ENCODE measurements around the gene COL23A1.

The COL23A1 gene

GRCh38 chr5:178285399-178286225 is 304.6 kb downstream of the COL23A1 start:
- POLR2A ChIA-PET, result no interaction called here
- TF ChIP-seq ZNF16 (tag by site-specific recombination; IDR thresholded peaks at IDR 0.05; ENCODE audit: low read depth), result no peak
- no peak for TF ChIP-seq ZNF175 (tag by site-specific recombination; IDR thresholded peaks at IDR 0.05)
- no peak for TF ChIP-seq ZNF202 (tag by site-specific recombination; IDR thresholded peaks at IDR 0.05; ENCODE audit: borderline replicate concordance)
- TF ChIP-seq ZNF426 (tag by site-specific recombination; IDR thresholded peaks at IDR 0.05), result no peak
- TF ChIP-seq ZNF791 (tag by site-specific recombination; IDR thresholded peaks at IDR 0.05), result no peak
- TF ChIP-seq, protein P1, sequence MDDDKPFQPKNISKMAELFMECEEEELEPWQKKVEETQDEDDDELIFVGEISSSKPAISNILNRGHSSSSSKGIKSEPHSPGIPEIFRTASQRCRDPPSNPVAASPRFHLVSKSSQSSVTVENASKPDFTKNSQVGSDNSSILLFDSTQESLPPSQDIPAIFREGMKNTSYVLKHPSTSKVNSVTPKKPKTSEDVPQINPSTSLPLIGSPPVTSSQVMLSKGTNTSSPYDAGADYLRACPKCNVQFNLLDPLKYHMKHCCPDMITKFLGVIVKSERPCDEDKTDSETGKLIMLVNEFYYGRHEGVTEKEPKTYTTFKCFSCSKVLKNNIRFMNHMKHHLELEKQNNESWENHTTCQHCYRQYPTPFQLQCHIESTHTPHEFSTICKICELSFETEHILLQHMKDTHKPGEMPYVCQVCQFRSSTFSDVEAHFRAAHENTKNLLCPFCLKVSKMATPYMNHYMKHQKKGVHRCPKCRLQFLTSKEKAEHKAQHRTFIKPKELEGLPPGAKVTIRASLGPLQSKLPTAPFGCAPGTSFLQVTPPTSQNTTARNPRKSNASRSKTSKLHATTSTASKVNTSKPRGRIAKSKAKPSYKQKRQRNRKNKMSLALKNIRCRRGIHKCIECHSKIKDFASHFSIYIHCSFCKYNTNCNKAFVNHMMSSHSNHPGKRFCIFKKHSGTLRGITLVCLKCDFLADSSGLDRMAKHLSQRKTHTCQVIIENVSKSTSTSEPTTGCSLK (tag by site-specific recombination; IDR thresholded peaks at IDR 0.05), result no peak
- no peak for TF ChIP-seq ZFP69B (tag by site-specific recombination; IDR thresholded peaks at IDR 0.05)
- no peak for TF ChIP-seq ZNF837 (tag by site-specific recombination; IDR thresholded peaks at IDR 0.05)
- no peak for TF ChIP-seq ZNF501 (tag by site-specific recombination; IDR thresholded peaks at IDR 0.05)
- CTCF ChIA-PET, result interaction anchor here (0.6 to 0.7 kb wide), 3 partner anchors 76 to 335 kb away, joined by 3 read pairs; no protein-coding TSS in a partner anchor
- H3K9me3 ChIP-seq (ENCODE audit: control insufficient read depth, insufficient read depth, low read depth, low read length), result no peaks in the 10 kb centered on the region
- no peak overlapping the region for H3K27ac ChIP-seq (ENCODE audit: extremely low read depth, low read depth, low read length)
- H3K4me1 ChIP-seq (ENCODE audit: control insufficient read depth, insufficient read depth, low read length), result no peaks in the 10 kb centered on the region; the same call in 1 of the 2 replicates
- H3K36me3 ChIP-seq (ENCODE audit: control insufficient read depth in 2 of 2, insufficient read depth in 1 of 2, low read length in 2 of 2), result no peaks in the 10 kb centered on the region
- no peak overlapping the region for H3K4me3 ChIP-seq (ENCODE audit: low read depth, low read length)

- H3K27ac ChIP-seq (ENCODE audit: extremely low read depth, low read depth, low read length), result no peak overlapping the region
- H3K4me1 ChIP-seq (ENCODE audit: control insufficient read depth, insufficient read depth, low read length), result no peaks in the 10 kb centered on the region; the same call in 1 of the 2 replicates
- H3K36me3 ChIP-seq (ENCODE audit: control insufficient read depth in 2 of 2, insufficient read depth in 1 of 2, low read length in 2 of 2), result no peaks in the 10 kb centered on the region
- ChIA-PET CTCF (interaction anchor here (0.6 to 1.5 kb wide), 4 partner anchors 12 to 336 kb away, joined by 3 to 7 read pairs (median 4); no protein-coding TSS in a partner anchor), POLR2A (no interaction called here)
- H3K9me3 ChIP-seq (ENCODE audit: control insufficient read depth, insufficient read depth, low read depth, low read length), result no peaks in the 10 kb centered on the region
- no peak for TF ChIP-seq ZNF366 (tag by site-specific recombination; conservative IDR thresholded peaks at IDR 0.05)
- TF ChIP-seq TRIM28 (IDR thresholded peaks at IDR 0.05; ENCODE audit: borderline replicate concordance, low read length), result no peak
- TF ChIP-seq, protein P2, sequence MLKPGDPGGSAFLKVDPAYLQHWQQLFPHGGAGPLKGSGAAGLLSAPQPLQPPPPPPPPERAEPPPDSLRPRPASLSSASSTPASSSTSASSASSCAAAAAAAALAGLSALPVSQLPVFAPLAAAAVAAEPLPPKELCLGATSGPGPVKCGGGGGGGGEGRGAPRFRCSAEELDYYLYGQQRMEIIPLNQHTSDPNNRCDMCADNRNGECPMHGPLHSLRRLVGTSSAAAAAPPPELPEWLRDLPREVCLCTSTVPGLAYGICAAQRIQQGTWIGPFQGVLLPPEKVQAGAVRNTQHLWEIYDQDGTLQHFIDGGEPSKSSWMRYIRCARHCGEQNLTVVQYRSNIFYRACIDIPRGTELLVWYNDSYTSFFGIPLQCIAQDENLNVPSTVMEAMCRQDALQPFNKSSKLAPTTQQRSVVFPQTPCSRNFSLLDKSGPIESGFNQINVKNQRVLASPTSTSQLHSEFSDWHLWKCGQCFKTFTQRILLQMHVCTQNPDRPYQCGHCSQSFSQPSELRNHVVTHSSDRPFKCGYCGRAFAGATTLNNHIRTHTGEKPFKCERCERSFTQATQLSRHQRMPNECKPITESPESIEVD (tag by site-specific recombination; IDR thresholded peaks at IDR 0.05), result no peak
- no peak for TF ChIP-seq CTCF (tag by site-specific recombination; IDR thresholded peaks at IDR 0.05)
- TF ChIP-seq ZNF654 (tag by site-specific recombination; IDR thresholded peaks at IDR 0.05; ENCODE audit: low read depth), result no peak
- no peak for TF ChIP-seq ZNF174 (tag by site-specific recombination; IDR thresholded peaks at IDR 0.05)
- TF ChIP-seq ZNF548 (tag by site-specific recombination; IDR thresholded peaks at IDR 0.05), result no peak
- H3K4me3 ChIP-seq (ENCODE audit: low read depth, low read length), result no peak overlapping the region
Measured at GRCh38 chr5:178284996-178285395, 305.2 kb downstream of the COL23A1 start.

All from HEK293 (cell line).